GM19240 (cell line): ENCODE measurements around the gene DDX54.

Source experiments
- DNase-seq: peaks from one replicate; pipeline ENCODE4 v3.0.0; 2011; ENCODE audit warnings: low spot score; ENCODE audit not compliant: insufficient read length

Gene DDX54, protein sequence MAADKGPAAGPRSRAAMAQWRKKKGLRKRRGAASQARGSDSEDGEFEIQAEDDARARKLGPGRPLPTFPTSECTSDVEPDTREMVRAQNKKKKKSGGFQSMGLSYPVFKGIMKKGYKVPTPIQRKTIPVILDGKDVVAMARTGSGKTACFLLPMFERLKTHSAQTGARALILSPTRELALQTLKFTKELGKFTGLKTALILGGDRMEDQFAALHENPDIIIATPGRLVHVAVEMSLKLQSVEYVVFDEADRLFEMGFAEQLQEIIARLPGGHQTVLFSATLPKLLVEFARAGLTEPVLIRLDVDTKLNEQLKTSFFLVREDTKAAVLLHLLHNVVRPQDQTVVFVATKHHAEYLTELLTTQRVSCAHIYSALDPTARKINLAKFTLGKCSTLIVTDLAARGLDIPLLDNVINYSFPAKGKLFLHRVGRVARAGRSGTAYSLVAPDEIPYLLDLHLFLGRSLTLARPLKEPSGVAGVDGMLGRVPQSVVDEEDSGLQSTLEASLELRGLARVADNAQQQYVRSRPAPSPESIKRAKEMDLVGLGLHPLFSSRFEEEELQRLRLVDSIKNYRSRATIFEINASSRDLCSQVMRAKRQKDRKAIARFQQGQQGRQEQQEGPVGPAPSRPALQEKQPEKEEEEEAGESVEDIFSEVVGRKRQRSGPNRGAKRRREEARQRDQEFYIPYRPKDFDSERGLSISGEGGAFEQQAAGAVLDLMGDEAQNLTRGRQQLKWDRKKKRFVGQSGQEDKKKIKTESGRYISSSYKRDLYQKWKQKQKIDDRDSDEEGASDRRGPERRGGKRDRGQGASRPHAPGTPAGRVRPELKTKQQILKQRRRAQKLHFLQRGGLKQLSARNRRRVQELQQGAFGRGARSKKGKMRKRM

GRCh38 chr12:113185180-113186032 is at the start of gene DDX54, which contains the start of gene RITA1:
Gene DDX54 (minus strand): TSS chr12:113185478. CDS start chr12:113185451, 27 bp downstream.
Gene RITA1 (plus strand): TSS chr12:113185721. CDS start chr12:113186747, 1,026 bp downstream.
- DNase-seq: peak; percentile 61

- no peak for DNase-seq
Observed at GRCh38 chr12:113234483-113234882, 49.2 kb upstream of the DDX54 start.

GRCh38 chr12:113233967-113234366 is 48.7 kb upstream of the DDX54 start:
- no peak for DNase-seq

- DNase-seq: peak; percentile 48
Observed at GRCh38 chr12:113232840-113233585, 47.7 kb upstream of the DDX54 start.

DNA sequence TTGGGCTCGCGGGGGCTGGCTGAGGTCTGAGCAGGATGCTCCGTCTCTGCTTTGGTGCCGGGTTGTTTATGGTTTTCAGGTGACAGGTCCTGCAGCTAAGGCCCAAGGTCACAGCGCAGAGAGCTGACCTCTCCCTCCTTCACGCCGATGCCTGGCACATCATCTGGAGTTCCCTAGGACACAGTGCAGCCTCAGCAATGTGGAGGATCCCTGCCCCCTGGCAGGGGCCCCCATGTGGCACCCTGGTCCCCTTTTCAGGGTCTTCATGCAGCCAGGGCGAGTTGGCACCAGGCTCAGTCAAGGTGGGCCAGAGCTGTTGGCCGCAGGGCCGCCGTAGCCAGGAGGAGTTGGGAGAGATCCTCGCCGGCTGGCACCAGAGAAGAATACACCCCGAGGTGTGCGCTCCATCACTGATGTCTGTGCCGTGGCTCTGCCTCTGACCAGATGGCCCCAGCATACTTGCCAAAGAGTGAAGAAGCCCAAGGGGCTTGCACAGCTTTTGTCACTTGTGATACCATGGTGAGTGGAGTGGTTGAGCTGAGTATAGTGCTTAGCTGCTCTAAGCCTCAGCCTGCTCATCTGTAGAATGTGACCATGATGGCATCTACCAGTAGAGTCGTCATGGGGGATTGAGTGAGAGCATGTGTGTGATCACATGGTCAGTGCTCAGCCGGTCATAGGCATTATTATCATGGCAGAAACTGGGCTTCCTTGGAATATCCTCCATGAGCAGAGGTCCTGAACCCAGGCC is 47.0 kb upstream of the DDX54 start:
- no peak for DNase-seq

DNA sequence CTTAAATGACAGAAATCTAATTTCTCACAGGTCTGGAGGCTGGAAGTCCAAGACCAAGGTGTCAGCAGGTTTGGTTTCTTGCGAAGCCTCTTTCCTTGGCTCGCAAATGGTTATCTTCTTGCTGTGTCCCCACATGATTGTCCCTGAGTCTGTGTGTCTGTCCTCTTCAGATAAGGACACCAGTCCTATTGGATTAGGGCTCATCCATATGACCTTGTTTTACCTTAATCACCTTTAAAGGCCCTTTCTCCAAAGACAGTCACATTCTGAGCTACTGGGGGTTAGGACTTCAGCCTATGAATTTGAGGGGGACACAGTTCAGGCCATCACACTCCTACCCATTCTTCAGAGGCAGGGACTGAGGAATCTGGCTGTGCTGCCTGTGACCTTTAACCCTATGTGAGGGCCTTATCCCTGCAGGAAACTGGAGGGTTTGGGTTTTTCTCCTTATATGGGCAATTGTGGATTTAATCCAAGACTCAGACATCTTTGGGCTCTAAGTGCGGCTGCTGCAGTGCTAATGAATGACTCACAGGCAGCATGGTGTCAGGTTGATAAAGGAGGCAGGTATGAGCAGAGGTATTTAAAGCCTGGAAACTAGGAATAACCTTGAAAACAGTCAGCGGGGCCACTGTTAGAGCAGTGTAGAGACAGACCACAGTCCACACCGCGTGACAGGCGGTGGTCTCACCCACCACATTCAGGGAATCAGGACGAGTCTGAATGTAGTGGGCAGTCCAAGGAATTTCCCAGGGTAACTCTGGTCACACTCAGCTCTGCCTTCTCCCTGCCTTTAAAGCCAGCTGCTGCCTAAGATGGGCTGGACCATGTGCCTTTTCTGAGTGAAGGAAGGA is 46.2 kb upstream of the DDX54 start:
- no peak for DNase-seq

- no peak for DNase-seq
Observed at GRCh38 chr12:113230315-113231234, 45.3 kb upstream of the DDX54 start.

- no peak for DNase-seq
Observed at GRCh38 chr12:113228394-113229028, 43.2 kb upstream of the DDX54 start.

- no peak for DNase-seq
Observed at GRCh38 chr12:113227686-113228391, 42.6 kb upstream of the DDX54 start.

DNA sequence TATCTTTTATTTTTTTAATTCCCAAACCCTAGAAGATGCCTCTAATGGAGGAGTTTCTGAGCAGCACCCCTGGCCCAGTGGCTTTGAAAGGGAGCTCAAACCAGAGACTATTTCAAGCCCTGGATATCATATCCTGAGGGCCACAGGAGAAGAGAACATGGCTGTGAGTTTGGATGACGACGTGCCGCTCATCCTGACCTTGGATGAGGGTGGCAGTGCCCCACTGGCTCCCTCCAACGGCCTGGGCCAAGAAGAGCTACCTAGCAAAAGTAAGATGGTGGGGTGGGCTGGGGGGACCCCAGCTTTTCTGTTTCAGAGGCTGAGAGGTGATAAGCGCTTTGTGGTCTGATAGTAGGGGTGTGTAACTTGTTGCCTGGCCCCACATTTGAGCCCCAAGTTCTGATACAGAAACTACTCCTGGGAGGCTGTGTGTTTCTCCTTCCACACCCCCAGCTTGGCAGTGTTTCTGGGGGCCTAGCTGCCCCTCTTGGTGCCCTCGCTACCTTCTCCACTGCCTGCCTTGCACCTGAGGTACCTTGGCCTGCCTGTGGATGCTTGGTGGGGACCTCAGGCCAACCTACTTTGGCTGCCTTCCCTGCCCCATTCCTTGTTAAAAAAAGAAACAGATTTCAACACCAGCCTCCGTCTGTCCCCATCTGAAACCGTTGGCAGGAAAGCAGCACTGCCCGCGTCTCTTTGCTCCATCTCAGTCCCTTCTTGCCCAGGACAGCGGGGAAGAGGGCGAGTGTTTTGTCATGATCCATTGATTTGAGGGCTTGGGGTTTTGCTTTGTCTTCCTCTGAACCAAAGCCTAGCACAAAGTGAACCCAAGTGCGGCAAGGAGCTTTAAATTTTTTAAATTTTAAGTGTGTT is 41.7 kb upstream of the DDX54 start:
- no peak for DNase-seq

- DNase-seq: no peak
Observed at GRCh38 chr12:113224955-113225354, 39.7 kb upstream of the DDX54 start.

DNA sequence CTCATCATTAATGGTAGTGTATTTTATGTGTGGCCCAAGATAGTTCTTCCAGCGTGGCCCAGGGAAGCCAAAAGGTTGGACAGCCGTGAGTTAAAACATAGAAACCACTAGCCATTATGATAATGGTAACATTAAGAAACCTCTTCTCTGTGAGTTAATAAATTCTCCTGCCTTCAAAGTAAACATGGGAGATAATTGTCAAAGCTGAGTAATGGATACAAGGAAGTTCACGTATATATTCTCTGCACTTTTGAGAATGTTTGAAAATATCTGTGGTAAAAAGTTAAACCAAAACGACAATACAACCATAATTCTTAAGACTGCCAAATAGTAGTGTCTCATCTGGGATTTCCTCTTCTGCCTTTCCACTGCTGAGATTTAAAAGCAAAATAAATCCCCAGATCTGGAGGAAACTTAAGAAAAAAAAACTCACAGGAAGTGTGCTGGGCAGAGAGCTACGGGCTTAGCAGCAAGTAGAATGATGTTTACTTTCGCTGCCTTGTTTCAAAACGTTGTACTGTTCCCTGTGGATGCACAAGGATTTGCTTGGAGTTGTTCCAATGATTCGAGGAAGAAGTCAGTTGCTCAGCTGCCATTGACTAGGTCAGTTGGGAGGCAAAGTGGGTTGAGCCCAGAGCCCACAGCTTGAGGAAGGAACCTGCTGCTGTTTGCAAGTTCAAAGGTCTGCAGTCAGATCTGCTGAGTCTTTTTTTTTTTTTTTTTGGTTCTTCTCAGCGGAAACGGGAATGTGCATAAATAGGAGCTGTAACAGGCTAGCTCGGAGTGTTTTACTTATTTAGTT is 37.7 kb upstream of the DDX54 start:
- DNase-seq: no peak

GRCh38 chr12:113221997-113222729 is 36.9 kb upstream of the DDX54 start:
- no peak for DNase-seq
